Esophagus squamous epithelium (tissue), 5 donors: ENCODE results near the gene S100B. TPM values are rescaled to one million over a fixed set of nuclear protein-coding genes. Genes with fewer than 3 reads are reported as not detected.
A peak's percentile ranks its signal among the peaks of the same experiment; 100 is the strongest.

Experiments
- DNase-seq: peaks from one replicate; lab custom pipeline; 2025; lab: John Stamatoyannopoulos, UW
- H3K27ac ChIP-seq, 4 donors: fragments of 200-600 bp; sonication (generic); one replicate each; pipeline ENCODE4 v1.5.1; 2016 to 2019; ENCODE audit warnings: mild to moderate bottlenecking in 1 of 4
- H3K27me3 ChIP-seq, 4 donors: fragments of 200-600 bp; sonication (generic); 1 replicate in 3 of 4; 2 replicates in 1 of 4; pipeline versions ENCODE4 v1.5.1 to v1.6.0; 2017 to 2021; ENCODE audit warnings: antibody characterized with exemption in 1 of 4
- H3K36me3 ChIP-seq, 3 donors: fragments of 200-600 bp; sonication (generic); one replicate each; pipeline ENCODE4 v1.5.1; 2016 to 2019
- H3K4me1 ChIP-seq, 3 donors: fragments of 200-600 bp; sonication (generic); one replicate each; pipeline ENCODE4 v1.5.1; 2017 to 2019
- H3K4me3 ChIP-seq, 4 donors: fragments of 200-600 bp; sonication (generic); 1 replicate in 3 of 4; 2 replicates in 1 of 4; pipeline ENCODE4 v1.5.1; 2016 to 2019; ENCODE audit warnings: mild to moderate bottlenecking in 2 of 4, moderate library complexity in 1 of 4
- H3K9me3 ChIP-seq, 3 donors: fragments of 200-600 bp; sonication (generic); one replicate each; pipeline ENCODE4 v1.5.1; 2016 to 2019
- POLR2A ChIP-seq, 4 donors: fragments of 450-650 bp; IDR thresholded peaks; one replicate each; pipeline ENCODE4 v1.6.1; 2017; ENCODE audit warnings: antibody characterized with exemption in 4 of 4, mild to moderate bottlenecking in 4 of 4, moderate library complexity in 3 of 4
- WGBS, 2 donors: methylation state at CpG; one replicate each; pipeline ENCODE4 v1.1.5; 2018; 5-methylcytosine and 5-hydroxymethylcytosine counted together
- intact Hi-C: fragments of 100-400 bp; cut with DNase I; formaldehyde crosslinking; loops from one replicate; pipeline ENCODE4 v1.15.0; 2022
- total RNA-seq, 4 donors: library from RNA; depleted of rRNA; stranded (reverse); fragments of >200 nt; gene quantifications; one replicate each; pipeline ENCODE4 v1.1.0, GENCODE V29; 2016
- TF ChIP-seq, protein P1 (sequence below), 6 experiments: fragments of 450-650 bp in 4 of 6; fragments of 200-600 bp in 2 of 6; sonication (generic) in 2 of 6; IDR thresholded peaks; one replicate each; pipeline ENCODE4 v1.5.1; 2016 to 2019; ENCODE audit warnings: antibody characterized with exemption in 6 of 6, mild to moderate bottlenecking in 4 of 6, moderate library complexity in 4 of 6
- donor health status: DM: yes; HTN: yes; CAD: no.

Gene S100B
- total RNA-seq, 4 donors from 2014 or later = 0.57 to 14.7 (median 8.2) TPM; not detected in 1

DNA sequence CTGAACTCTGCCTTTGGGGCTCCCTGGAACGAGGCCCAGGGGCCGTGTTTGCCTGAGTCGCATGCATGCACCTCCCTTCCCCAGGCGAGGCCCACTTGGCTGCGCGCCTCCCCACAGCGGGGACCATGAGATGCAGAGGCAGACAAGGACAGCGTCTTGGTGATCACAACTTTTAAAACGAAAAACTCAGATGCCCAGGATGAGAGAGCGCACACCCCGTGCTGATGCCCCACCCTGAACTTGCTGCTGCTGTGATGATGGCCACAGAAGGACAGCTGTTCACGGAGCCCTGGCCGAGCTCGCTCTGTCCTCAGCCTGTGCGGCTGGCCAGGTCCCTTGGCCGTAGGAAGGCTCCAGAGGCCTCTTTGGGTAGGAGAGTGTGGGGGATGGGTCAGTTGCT, 19.2 kb upstream of the S100B start:
- WGBS, 2 donors = 79 to 80% methylated on average over 9 to 16 of the region's 16 CpGs
- Histone ChIP-seq H3K36me3 (no peaks in the 10 kb centered on the region), H3K27ac (no peak overlapping the region), H3K4me1 (no peaks in the 10 kb centered on the region), H3K9me3 (peaks cover 0 to 22% (median 10%) of the 10 kb centered on the region in 3 donors), H3K4me3 (no peak overlapping the region), H3K27me3 (peaks cover 0 to 20% (median 0%) of the 10 kb centered on the region in 4 donors)
- TF ChIP-seq POLR2A (IDR thresholded peaks at IDR 0.05) = no peak
- TF ChIP-seq, protein P1, sequence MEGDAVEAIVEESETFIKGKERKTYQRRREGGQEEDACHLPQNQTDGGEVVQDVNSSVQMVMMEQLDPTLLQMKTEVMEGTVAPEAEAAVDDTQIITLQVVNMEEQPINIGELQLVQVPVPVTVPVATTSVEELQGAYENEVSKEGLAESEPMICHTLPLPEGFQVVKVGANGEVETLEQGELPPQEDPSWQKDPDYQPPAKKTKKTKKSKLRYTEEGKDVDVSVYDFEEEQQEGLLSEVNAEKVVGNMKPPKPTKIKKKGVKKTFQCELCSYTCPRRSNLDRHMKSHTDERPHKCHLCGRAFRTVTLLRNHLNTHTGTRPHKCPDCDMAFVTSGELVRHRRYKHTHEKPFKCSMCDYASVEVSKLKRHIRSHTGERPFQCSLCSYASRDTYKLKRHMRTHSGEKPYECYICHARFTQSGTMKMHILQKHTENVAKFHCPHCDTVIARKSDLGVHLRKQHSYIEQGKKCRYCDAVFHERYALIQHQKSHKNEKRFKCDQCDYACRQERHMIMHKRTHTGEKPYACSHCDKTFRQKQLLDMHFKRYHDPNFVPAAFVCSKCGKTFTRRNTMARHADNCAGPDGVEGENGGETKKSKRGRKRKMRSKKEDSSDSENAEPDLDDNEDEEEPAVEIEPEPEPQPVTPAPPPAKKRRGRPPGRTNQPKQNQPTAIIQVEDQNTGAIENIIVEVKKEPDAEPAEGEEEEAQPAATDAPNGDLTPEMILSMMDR (IDR thresholded peaks at IDR 0.05) = no peak
- DNase-seq = no peak
- intact Hi-C loops = no loop called here

DNA sequence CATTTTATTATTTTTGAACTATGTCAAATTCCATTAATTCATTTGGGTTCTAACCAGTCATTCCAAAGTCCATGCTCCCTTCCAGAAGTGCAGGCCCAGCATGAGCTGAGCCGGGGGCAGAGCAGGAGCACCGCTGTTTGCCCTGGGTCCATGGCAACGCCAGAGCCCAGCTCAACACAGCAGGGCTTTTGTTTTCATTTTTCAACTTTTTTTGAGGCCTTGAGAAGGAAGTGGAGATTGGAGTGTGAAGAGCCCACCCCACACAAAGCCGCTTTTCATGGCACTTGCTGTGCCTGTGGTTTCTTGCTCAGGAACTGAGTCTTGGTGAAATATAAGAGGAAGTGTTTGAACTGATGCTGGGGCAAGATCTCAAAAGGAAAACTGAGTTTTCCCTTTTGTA, 17.3 kb upstream of the S100B start:
- Histone ChIP-seq H3K36me3 (no peaks in the 10 kb centered on the region), H3K4me3 (no peak overlapping the region), H3K9me3 (peaks cover 0 to 22% (median 10%) of the 10 kb centered on the region in 3 donors), H3K27ac (peak overlapping the region in 3 of 4 donors; percentile 8 to 66 (median 56)), H3K4me1 (no peaks in the 10 kb centered on the region), H3K27me3 (peaks cover 0 to 22% (median 0%) of the 10 kb centered on the region in 4 donors)
- TF ChIP-seq POLR2A (IDR thresholded peaks at IDR 0.05) = no peak
- intact Hi-C loops = no loop called here
- no peak for DNase-seq
- WGBS, 2 donors = 53 to 81% methylated on average over 4 of the region's 4 CpGs

DNA sequence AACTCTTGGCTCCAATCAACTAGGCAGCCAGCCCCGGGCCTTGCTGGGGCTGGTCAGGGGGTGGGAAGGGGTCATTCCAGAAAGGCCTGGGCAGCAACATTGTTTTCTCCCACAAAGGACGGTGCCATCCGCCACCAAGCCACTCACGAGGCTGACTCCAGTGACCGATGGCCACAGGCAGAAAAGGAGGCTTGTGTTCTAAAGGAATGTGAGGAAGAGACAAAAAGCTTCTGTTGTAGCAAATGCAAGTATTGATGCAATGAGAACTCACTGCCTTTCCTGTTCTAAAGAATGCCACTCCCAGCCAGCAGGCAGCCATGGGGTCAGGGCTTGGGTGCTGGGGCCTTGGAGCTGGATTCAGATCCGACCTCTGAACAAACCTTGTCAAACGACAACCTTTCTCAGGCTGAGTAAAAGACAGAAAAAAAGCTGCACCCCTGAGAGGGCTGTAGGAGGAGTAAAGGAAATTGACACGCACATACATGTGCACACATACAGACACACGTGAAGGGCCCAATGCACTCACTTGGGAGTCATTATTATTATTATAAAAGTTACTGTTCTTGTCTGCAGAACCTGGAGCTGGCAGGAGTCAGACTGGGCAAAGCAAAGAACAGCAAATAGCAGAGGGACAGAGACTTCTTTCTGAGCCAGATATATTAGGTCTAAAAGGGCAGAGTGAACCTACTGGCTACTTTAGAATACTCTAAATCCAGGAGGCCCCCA, 16.7 kb upstream of the S100B start:
- 67 to 68% methylated on average over 6 to 8 of the region's 9 CpGs for WGBS, 2 donors
- no peak overlapping the region for H3K4me3 ChIP-seq
- peaks cover 0 to 17% (median 10%) of the 10 kb centered on the region in 3 donors for H3K9me3 ChIP-seq
- peaks cover 0 to 22% (median 0%) of the 10 kb centered on the region in 4 donors for H3K27me3 ChIP-seq
- no peak for DNase-seq
- H3K36me3 ChIP-seq = no peaks in the 10 kb centered on the region
- intact Hi-C loops = no loop called here
- H3K4me1 ChIP-seq = no peaks in the 10 kb centered on the region
- TF ChIP-seq, protein P1 (IDR thresholded peaks at IDR 0.05) = no peak
- TF ChIP-seq POLR2A (IDR thresholded peaks at IDR 0.05) = no peak
- H3K27ac ChIP-seq = peak overlapping the region in 3 of 4 donors; percentile 8 to 66 (median 56)

DNA sequence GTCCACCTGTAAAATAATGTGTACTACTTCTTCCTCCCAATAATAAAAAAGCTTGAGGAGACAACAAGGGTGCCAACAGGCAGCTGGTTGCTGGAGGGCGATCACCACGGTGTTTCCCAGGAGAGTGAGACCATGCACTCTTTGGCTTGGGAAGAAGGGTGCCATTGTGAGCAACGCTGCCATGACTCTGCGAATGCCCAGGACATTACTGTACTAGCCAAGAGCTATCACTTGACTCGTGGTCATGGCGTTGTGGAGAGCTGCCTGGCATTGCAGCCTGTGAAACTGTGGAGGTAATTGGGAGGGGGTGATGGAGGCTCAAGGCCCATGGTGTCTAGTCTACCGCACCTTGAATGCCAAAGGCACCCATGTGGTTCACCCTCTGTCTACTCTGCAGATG, 16.0 kb upstream of the S100B start:
- Histone ChIP-seq H3K4me3 (no peak overlapping the region), H3K9me3 (peaks cover 0 to 9% (median 6%) of the 10 kb centered on the region in 3 donors), H3K36me3 (no peaks in the 10 kb centered on the region), H3K4me1 (no peaks in the 10 kb centered on the region), H3K27me3 (peaks cover 0 to 23% (median 0%) of the 10 kb centered on the region in 4 donors), H3K27ac (no peak overlapping the region)
- DNase-seq = no peak
- intact Hi-C loops = no loop called here
- WGBS, 2 donors = 89 to 90% methylated on average over 6 of the region's 7 CpGs
- TF ChIP-seq, protein P1 (IDR thresholded peaks at IDR 0.05) = no peak
- TF ChIP-seq POLR2A (IDR thresholded peaks at IDR 0.05) = no peak

DNA sequence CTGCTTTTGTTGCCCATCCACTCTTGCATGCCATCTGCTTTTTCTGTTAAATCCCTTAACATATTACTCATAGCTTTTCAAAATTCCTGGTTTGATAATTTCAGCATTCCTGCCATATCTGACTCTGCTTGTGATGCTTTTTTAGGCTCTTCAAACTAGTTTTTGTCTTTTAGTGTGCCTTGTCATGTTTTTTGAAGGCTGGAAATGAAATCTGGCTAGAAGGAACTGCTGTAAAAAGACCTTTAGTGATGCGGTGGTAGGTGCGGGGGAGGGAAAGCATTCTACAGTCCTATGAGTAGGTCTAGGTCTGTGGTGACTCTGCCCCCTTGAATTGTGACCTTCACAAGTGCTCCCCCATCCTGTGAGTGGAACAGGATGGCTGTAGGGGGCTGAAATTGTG, 15.0 kb upstream of the S100B start:
- no peak for TF ChIP-seq POLR2A (IDR thresholded peaks at IDR 0.05)
- TF ChIP-seq, protein P1 (IDR thresholded peaks at IDR 0.05) = no peak
- no peak overlapping the region for H3K27ac ChIP-seq
- H3K4me3 ChIP-seq = no peak overlapping the region
- H3K9me3 ChIP-seq = no peaks in the 10 kb centered on the region
- intact Hi-C loops = no loop called here
- no peak for DNase-seq
- no peaks in the 10 kb centered on the region for H3K36me3 ChIP-seq
- H3K4me1 ChIP-seq = no peaks in the 10 kb centered on the region
- H3K27me3 ChIP-seq = peaks cover 0 to 25% (median 0%) of the 10 kb centered on the region in 4 donors
- 80 to 100% methylated on average over 1 to 2 of the region's 2 CpGs for WGBS, 2 donors
